Measurements from ENCODE around the gene CST1. TPM values are rescaled to one million over a fixed set of nuclear protein-coding genes. Genes with fewer than 3 reads are reported as not detected.
"Not testable (repeated sequence)": the region's sequence is repeated elsewhere in the genome, so short reads cannot be mapped to it uniquely, and the experiment has no call there.

CST1 gene
- total RNA-seq, 4 donors from 2014 or later, result not detected

DNA sequence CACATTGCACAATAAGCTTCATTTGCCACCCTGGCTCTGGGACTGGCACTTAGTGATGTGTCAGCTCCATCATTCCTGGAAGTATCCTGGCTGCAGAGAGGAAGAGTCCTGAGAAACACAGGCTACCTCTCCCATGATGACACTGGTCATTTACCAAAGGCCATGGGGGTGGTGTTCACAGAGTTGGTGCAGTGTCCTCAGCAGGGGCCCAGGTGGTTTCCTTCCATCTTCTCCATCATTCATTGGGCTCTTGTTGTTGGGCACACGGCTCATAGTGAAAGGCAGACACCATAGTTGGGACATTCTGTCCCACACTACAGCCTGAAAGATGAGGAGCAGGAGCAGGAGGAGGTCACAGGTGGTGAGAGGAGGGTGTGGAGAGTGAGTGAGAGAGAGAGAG lies 15.8 kb upstream of the CST1 start:
- TF ChIP-seq CTCF (IDR thresholded peaks at IDR 0.05), result no peak
- ATAC-seq (ENCODE audit: low FRiP score) (no peak), DNase-seq (ENCODE audit: low spot score) (no peak)

- no peak for TF ChIP-seq CTCF (IDR thresholded peaks at IDR 0.05)
- no peak for DNase-seq (ENCODE audit: low spot score)
- ATAC-seq (ENCODE audit: low FRiP score), result no peak
Measured at GRCh38 chr20:23765578-23765977, 14.8 kb upstream of the CST1 start.

DNA sequence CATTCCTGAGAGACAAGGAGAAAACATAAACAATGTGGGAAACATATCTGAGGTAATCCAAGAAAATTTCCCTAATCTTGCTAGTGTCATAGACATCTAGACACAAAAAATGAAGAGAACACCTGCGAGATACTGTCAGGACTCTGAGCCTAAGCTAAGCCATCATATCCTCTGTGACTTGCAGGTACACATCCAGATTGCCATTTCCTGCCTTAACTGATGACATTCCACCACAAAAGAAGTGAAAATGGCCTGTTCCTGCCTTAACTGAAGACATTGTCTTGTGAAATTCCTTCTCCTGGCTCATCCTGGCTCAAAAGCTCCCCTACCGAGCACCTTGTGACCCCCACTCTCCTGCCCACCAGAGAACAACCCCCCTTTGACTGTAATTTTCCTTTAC lies 13.9 kb upstream of the CST1 start:
- not testable (repeated sequence) for DNase-seq (ENCODE audit: low spot score); ATAC-seq (ENCODE audit: low FRiP score)

DNA sequence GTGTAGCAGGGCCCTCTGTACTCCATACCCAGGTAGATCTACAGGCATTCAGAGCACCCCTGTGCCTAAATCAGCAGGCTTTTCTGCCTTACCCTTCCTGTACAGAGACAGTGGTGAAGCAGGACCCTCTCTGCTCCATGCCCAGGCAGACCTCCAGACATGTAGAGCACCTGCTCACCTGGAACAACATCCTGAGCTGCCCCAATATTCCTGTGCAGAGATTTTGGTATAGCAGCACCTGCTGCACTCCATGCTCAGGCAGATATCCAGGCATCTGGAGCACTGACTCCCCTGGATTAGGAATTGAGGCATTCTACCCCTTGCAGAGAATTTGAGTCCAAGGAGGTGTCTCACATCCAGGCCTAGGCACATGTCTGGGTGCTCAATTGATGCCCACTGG lies 12.6 kb upstream of the CST1 start:
- DNase-seq (ENCODE audit: low spot score) (no peak), ATAC-seq (ENCODE audit: low FRiP score) (no peak)
- TF ChIP-seq CTCF (IDR thresholded peaks at IDR 0.05), result no peak

DNA sequence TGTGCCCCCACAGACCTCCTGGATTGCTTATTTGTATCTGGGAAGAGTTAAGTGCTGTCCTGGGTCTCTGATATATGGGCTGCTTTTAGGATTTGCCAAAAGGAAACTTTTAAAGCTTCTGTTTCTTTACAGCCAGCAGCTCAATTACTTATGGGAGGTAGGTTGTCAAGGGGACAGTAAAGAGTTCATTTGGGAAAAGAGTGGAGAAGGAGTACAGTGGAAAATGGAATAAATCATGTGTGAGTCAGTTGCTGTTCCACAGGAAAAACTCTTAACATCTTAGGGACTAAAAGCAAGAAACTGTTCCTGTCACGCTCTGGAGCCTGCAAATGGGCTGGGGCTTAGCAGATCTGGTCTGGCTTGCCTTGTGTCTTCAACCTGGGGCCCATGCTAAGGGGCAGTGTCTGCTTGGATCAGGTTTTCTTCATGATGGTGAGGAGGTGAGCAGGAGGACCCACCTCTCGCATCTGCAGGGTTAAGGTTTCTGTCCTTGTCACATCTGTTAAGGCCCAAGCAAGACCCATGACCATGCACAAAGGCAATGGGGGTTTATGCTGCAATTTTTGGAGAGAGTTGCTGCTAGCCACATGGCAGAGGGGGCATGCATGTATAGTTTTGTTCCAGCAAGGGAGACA lies 8.7 kb upstream of the CST1 start:
- DNase-seq (ENCODE audit: low spot score) (no peak), ATAC-seq (ENCODE audit: low FRiP score) (no peak)
- TF ChIP-seq CTCF (IDR thresholded peaks at IDR 0.05), result no peak

DNA sequence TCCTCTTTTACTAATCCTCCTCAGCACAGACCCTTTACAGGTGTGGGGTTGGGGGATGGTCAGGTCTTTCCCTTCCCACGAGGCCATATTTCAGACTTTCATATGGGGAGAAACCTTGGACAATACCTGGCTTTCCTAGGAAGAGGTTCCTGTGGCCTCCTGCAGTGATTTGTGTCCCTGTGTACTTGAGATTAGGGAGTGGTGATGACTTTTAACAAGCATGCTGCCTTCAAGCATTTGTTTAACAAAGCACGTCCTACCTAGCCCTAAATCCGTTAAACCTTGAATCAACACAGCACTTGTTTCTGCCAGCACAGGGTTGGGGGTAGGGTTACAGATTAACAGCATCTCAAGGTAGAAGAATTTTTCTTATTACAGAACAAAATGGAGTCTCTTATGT lies 6.1 kb upstream of the CST1 start:
- not testable (repeated sequence) for ATAC-seq (ENCODE audit: low FRiP score)

GRCh38 chr20:23755131-23755611 lies 4.4 kb upstream of the CST1 start:
- DNase-seq (ENCODE audit: low spot score); ATAC-seq (ENCODE audit: low FRiP score): not testable (repeated sequence)

More for the DNA sequence above, 6.1 kb upstream of the CST1 start:
- not testable (repeated sequence) for DNase-seq (ENCODE audit: low spot score)

DNA sequence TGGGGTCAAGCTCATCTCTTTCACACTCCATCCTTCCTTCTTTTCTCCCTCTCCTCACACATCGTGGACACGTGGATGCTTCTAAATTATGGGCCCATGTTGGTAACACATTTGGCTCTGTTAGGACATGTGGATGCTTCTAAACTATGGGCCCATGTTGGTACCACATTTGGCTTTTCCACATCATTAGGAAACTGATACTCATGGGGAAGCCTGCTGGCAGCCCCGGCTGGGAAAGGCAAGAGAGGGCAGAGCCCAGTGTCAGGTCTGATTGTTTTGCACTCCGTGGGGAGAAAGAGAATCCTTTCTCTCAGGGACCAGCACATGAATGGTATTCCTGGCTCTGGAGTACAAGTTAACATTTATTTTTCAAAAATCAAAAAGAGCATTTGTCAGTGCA lies 4.0 kb upstream of the CST1 start:
- no peak for DNase-seq (ENCODE audit: low spot score)
- no peak for TF ChIP-seq CTCF (IDR thresholded peaks at IDR 0.05)
- no peak for ATAC-seq (ENCODE audit: low FRiP score)

DNA sequence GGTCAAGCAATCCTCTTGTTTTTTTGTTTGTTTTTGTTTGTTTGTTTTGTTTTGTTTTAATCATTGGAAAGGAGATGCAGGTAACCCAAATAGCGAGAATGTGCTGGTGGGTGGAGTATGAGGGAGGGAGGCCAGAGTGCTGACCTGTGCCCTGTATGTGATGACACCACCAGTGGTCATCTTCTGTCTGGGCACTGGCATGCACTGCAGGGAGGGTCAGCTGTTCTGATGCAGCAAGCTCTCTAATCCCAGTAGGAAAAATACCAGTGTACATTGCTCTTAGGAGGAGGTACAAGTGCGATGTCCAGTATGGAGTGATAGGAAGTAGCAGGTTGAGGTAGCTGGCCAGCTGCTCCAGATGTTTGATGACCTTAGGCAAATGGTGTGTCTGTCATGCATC lies 2.9 kb upstream of the CST1 start:
- TF ChIP-seq CTCF (IDR thresholded peaks at IDR 0.05), result no peak
- DNase-seq (ENCODE audit: low spot score) (no peak), ATAC-seq (ENCODE audit: low FRiP score) (no peak)
